Natural killer cell (primary cell): ENCODE measurements around the gene MIOX. TPM values are rescaled to one million over a fixed set of nuclear protein-coding genes. Genes with fewer than 3 reads are reported as not detected.

Experiments used
- ATAC-seq, 3 donors: fragments of 150-1000 bp in 2 of 3; fragments of 200-7000 bp in 1 of 3; cut with Tn5 transposase; 1 replicate in 1 of 3; 2 replicates in 2 of 3; pipeline ENCODE4 v1.10.0; 2021; ENCODE audit warnings: mild to moderate bottlenecking in 2 of 3, moderate library complexity in 2 of 3
- DNase-seq, 2 donors: peaks; one replicate each; pipeline versions ENCODE4 v3.0.0 to v3.0.0-alpha.2; 2013 to 2021; ENCODE audit warnings: mixed read lengths in 1 of 2
- H3K27ac ChIP-seq: one replicate; pipeline ENCODE4 v1.5.1; 2013; ENCODE audit warnings: mild to moderate bottlenecking, low read length
- H3K27me3 ChIP-seq: one replicate; pipeline ENCODE4 v1.6.1; 2013; ENCODE audit warnings: low read length; ENCODE audit not compliant: control insufficient read depth, insufficient read depth
- H3K36me3 ChIP-seq: one replicate; pipeline ENCODE4 v1.6.1; 2013; ENCODE audit warnings: low read length; ENCODE audit not compliant: control insufficient read depth, insufficient read depth
- H3K4me1 ChIP-seq: one replicate; pipeline ENCODE4 v1.6.1; 2013; ENCODE audit warnings: low read length; ENCODE audit not compliant: control insufficient read depth, insufficient read depth
- H3K4me3 ChIP-seq: one replicate; pipeline ENCODE4 v1.5.1; 2013; ENCODE audit warnings: low read length
- H3K9me3 ChIP-seq: one replicate; pipeline ENCODE4 v1.6.1; 2013; ENCODE audit warnings: low read length; ENCODE audit not compliant: control insufficient read depth, insufficient read depth
- H3K27ac Mint-ChIP-seq, 2 donors: one replicate each; pipeline ENCODE4 v1.8.0; 2022; ENCODE audit warnings: mild to moderate bottlenecking in 2 of 2, mixed read lengths in 2 of 2, moderate library complexity in 1 of 2
- H3K27me3 Mint-ChIP-seq, 2 donors: one replicate each; pipeline ENCODE4 v1.8.0; 2022; ENCODE audit warnings: low read depth in 2 of 2, mixed read lengths in 2 of 2
- H3K36me3 Mint-ChIP-seq: one replicate; pipeline ENCODE4 v1.8.0; 2022; ENCODE audit warnings: mixed read lengths
- H3K4me1 Mint-ChIP-seq, 2 donors: one replicate each; pipeline ENCODE4 v1.8.0; 2022; ENCODE audit warnings: mixed read lengths in 2 of 2
- H3K4me3 Mint-ChIP-seq: one replicate; pipeline ENCODE4 v1.8.0; 2022; ENCODE audit warnings: mild to moderate bottlenecking, moderate library complexity, mixed read lengths
- H3K9me3 Mint-ChIP-seq, 2 donors: one replicate each; pipeline ENCODE4 v1.8.0; 2022; ENCODE audit warnings: mixed read lengths in 2 of 2
- WGBS: methylation state at CpG from one replicate; pipeline ENCODE4 v1.1.7; 2013; ENCODE audit warnings: missing lambda C conversion rate; ENCODE audit not compliant: insufficient coverage; 5-methylcytosine and 5-hydroxymethylcytosine counted together
- intact Hi-C: fragments of 100-400 bp; cut with micrococcal nuclease; formaldehyde crosslinking; loops from one replicate; pipeline ENCODE4 v1.14.2; 2022
- total RNA-seq, 4 donors: library from RNA; stranded (reverse); fragments of 120-200 nt in 1 of 4; gene quantifications; one replicate each; pipeline versions ENCODE4 v1.2.3 to v1.2.4, GENCODE V29; 2013 to 2022
- TF ChIP-seq, protein P1 (sequence below): fragments of 200-600 bp; IDR thresholded peaks from one replicate; pipeline ENCODE4 v1.8.0; 2022; ENCODE audit warnings: antibody characterized with exemption

The MIOX gene
- total RNA-seq, 3 donors from 2014 or later (not counting 1 experiment from before 2014, with no cell fraction given): 0.23 TPM; not detected in 2

GRCh38 chr22:50469377-50470305 lies 17.0 kb upstream of the MIOX start:
- Histone ChIP-seq H3K4me1 (peaks cover 66% of the 10 kb centered on the region), H3K36me3 (peaks cover 36% of the 10 kb centered on the region), H3K4me3 (peak overlapping the region; percentile 38), H3K27me3 (no peaks in the 10 kb centered on the region), H3K27ac (peak overlapping the region; percentile 91), H3K9me3 (no peaks in the 10 kb centered on the region)
- ATAC-seq (peak; percentile 82 to 94 (median 87)), DNase-seq (peak; percentile 92 to 98)
- peaks cover 41 to 76% of the 10 kb centered on the region in 2 donors for H3K4me1 Mint-ChIP-seq
- no peaks in the 10 kb centered on the region for H3K9me3 Mint-ChIP-seq
- no peaks in the 10 kb centered on the region for H3K27me3 Mint-ChIP-seq
- H3K27ac Mint-ChIP-seq: peak overlapping the region; percentile 80 to 91
- TF ChIP-seq, protein P1, sequence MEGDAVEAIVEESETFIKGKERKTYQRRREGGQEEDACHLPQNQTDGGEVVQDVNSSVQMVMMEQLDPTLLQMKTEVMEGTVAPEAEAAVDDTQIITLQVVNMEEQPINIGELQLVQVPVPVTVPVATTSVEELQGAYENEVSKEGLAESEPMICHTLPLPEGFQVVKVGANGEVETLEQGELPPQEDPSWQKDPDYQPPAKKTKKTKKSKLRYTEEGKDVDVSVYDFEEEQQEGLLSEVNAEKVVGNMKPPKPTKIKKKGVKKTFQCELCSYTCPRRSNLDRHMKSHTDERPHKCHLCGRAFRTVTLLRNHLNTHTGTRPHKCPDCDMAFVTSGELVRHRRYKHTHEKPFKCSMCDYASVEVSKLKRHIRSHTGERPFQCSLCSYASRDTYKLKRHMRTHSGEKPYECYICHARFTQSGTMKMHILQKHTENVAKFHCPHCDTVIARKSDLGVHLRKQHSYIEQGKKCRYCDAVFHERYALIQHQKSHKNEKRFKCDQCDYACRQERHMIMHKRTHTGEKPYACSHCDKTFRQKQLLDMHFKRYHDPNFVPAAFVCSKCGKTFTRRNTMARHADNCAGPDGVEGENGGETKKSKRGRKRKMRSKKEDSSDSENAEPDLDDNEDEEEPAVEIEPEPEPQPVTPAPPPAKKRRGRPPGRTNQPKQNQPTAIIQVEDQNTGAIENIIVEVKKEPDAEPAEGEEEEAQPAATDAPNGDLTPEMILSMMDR: no peak
- no peaks in the 10 kb centered on the region for H3K36me3 Mint-ChIP-seq
- peak overlapping the region; percentile 71 for H3K4me3 Mint-ChIP-seq
- under 1% methylated on average over 22 of the region's 25 CpGs for WGBS
- intact Hi-C loops: loop anchor here (5.0 kb wide), 1 partner anchor 38 kb away; the partner anchor contains the start of genes LMF2 and NCAPH2

- Histone ChIP-seq H3K4me1 (peaks cover 70% of the 10 kb centered on the region), H3K36me3 (peaks cover 28% of the 10 kb centered on the region), H3K9me3 (no peaks in the 10 kb centered on the region), H3K4me3 (no peak overlapping the region), H3K27ac (peak overlapping the region; percentile 91), H3K27me3 (no peaks in the 10 kb centered on the region)
- WGBS: 41% methylated on average over 6 of the region's 6 CpGs
- Mint-ChIP-seq H3K27me3 (no peaks in the 10 kb centered on the region), H3K4me1 (peaks cover 41 to 76% of the 10 kb centered on the region in 2 donors), H3K9me3 (no peaks in the 10 kb centered on the region), H3K27ac (peak overlapping the region; percentile 80 to 91), H3K4me3 (peak overlapping the region; percentile 71), H3K36me3 (no peaks in the 10 kb centered on the region)
- intact Hi-C loops: loop anchor here (5.0 kb wide), 1 partner anchor 37 kb away; the partner anchor contains the start of genes LMF2 and NCAPH2
- DNase-seq (peak in 1 of 2 donors; percentile 36), ATAC-seq (no peak)
- TF ChIP-seq, protein P1: no peak
Observed at GRCh38 chr22:50470491-50470890, 16.2 kb upstream of the MIOX start.

DNA sequence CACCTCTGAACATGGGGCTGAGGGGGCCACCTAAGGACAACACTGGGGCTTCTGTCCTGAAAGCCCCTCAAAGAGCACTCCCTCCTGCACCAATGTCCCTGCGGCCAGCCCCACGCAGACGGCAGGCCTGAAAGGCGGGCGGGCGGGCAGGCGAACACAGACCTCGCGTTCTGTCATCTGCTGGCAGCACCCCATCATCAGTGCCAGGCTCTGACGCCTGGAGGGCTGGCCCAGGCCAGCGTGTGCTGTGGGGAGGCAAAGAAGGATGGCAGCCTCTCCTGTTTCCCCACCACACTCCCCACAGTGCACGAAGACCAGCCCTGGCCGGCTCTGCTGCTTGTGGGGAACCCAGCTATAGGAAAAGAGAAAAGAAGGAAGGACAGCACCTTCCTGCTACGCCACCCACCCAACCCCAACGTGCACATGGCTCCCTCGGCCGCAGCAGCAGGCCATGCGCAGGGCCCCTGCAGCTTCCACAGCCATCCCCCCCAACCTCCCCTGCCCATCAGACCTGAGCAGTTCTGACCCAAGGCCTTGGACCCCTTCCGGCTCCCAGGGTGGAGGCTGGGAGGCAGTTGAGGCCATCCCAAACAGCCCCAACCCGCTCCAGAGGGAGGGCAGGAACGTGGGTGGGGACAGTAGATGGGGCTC lies 15.3 kb upstream of the MIOX start:
- no peaks in the 10 kb centered on the region for H3K27me3 Mint-ChIP-seq
- peaks cover 41 to 73% of the 10 kb centered on the region in 2 donors for H3K4me1 Mint-ChIP-seq
- H3K4me3 Mint-ChIP-seq: peak overlapping the region; percentile 71
- no peaks in the 10 kb centered on the region for H3K27me3 ChIP-seq
- TF ChIP-seq, protein P1: no peak
- H3K4me1 ChIP-seq: peaks cover 72% of the 10 kb centered on the region
- DNase-seq: no peak
- intact Hi-C loops: loop anchor here (5.0 kb wide), 1 partner anchor 36 kb away; the partner anchor contains the start of genes LMF2 and NCAPH2
- peak overlapping the region; percentile 91 for H3K27ac ChIP-seq
- WGBS: 74% methylated on average over 21 of the region's 21 CpGs
- no peaks in the 10 kb centered on the region for H3K36me3 Mint-ChIP-seq
- H3K4me3 ChIP-seq: no peak overlapping the region
- peak overlapping the region; percentile 80 to 91 for H3K27ac Mint-ChIP-seq
- peaks cover 19% of the 10 kb centered on the region for H3K36me3 ChIP-seq
- H3K9me3 ChIP-seq: no peaks in the 10 kb centered on the region
- no peak for ATAC-seq
- no peaks in the 10 kb centered on the region for H3K9me3 Mint-ChIP-seq
